HUES64 (cell line): ENCODE measurements around the gene ADGRB3.
"Not testable (repeated sequence)": the region's sequence is repeated elsewhere in the genome, so short reads cannot be mapped to it uniquely, and the experiment has no call there.

Source experiments
- H3K27ac ChIP-seq: 2 replicates; pipeline ENCODE4 v1.7.0; 2013; ENCODE audit warnings: low read depth, low read length, inconsistent platforms
- H3K27me3 ChIP-seq: 2 replicates; pipeline ENCODE4 v1.6.1; 2013; ENCODE audit warnings: mild to moderate bottlenecking, low read length; ENCODE audit not compliant: insufficient read depth
- H3K36me3 ChIP-seq: 2 replicates; pipeline ENCODE4 v1.6.1; 2013; ENCODE audit warnings: mild to moderate bottlenecking, low read length; ENCODE audit not compliant: insufficient read depth
- H3K4me1 ChIP-seq: 2 replicates; pipeline ENCODE4 v1.6.1; 2013; ENCODE audit warnings: mild to moderate bottlenecking, low read length, moderate library complexity; ENCODE audit not compliant: insufficient read depth
- H3K4me3 ChIP-seq: 2 replicates; pipeline ENCODE4 v1.5.1; 2013; ENCODE audit warnings: mild to moderate bottlenecking, low read length, moderate library complexity
- H3K9ac ChIP-seq: 2 replicates; pipeline ENCODE4 v1.6.1; 2013; ENCODE audit warnings: mild to moderate bottlenecking, low read depth, low read length
- H3K9me3 ChIP-seq: 2 replicates; pipeline ENCODE4 v1.6.1; 2013; ENCODE audit warnings: low read depth, low read length; ENCODE audit not compliant: insufficient read depth
- WGBS: fragments of 150-250, 120-280 bp; methylation state at CpG from one replicate; pipeline ENCODE4 v1.1.7; 2013; ENCODE audit warnings: missing lambda C conversion rate; 5-methylcytosine and 5-hydroxymethylcytosine counted together

Gene ADGRB3

GRCh38 chr6:68740828-68741500, 105.9 kb downstream of the ADGRB3 start:
- Histone ChIP-seq H3K36me3 (no peaks in the 10 kb centered on the region), H3K9me3 (no peaks in the 10 kb centered on the region), H3K9ac (no peak overlapping the region), H3K4me1 (peaks cover 10% of the 10 kb centered on the region; the same call in 1 of the 2 replicates), H3K27me3 (no peaks in the 10 kb centered on the region), H3K4me3 (no peak overlapping the region), H3K27ac (no peak overlapping the region)
- 98% methylated on average over 1 of the region's 2 CpGs for WGBS

GRCh38 chr6:68741501-68742386, 106.7 kb downstream of the ADGRB3 start:
- 99% methylated on average over 4 of the region's 5 CpGs for WGBS
- no peak overlapping the region for H3K27ac ChIP-seq
- no peak overlapping the region for H3K9ac ChIP-seq

GRCh38 chr6:68743099-68743498, 108.0 kb downstream of the ADGRB3 start:
- no peaks in the 10 kb centered on the region for H3K36me3 ChIP-seq
- H3K9me3 ChIP-seq, result no peaks in the 10 kb centered on the region
- H3K4me3 ChIP-seq, result no peak overlapping the region
- H3K4me1 ChIP-seq, result peaks cover 5% of the 10 kb centered on the region; the same call in 1 of the 2 replicates
- 80% methylated on average over 1 of the region's 1 CpG for WGBS
- H3K27me3 ChIP-seq, result no peaks in the 10 kb centered on the region
- no peak overlapping the region for H3K9ac ChIP-seq
- H3K27ac ChIP-seq, result no peak overlapping the region

More at GRCh38 chr6:68741501-68742386, 106.7 kb downstream of the ADGRB3 start:
- Histone ChIP-seq H3K9me3 (no peaks in the 10 kb centered on the region), H3K27me3 (no peaks in the 10 kb centered on the region), H3K36me3 (no peaks in the 10 kb centered on the region), H3K4me1 (peaks cover 10% of the 10 kb centered on the region; the same call in 1 of the 2 replicates), H3K4me3 (no peak overlapping the region)

- H3K4me3 ChIP-seq, H3K4me1 ChIP-seq, H3K9ac ChIP-seq, H3K36me3 ChIP-seq, H3K27ac ChIP-seq, H3K27me3 ChIP-seq, H3K9me3 ChIP-seq: not testable (repeated sequence)
- 100% methylated on average over 1 of the region's 1 CpG for WGBS
Measured at GRCh38 chr6:68744376-68744775, 109.3 kb downstream of the ADGRB3 start.

GRCh38 chr6:68746376-68746775, 111.3 kb downstream of the ADGRB3 start:
- no peaks in the 10 kb centered on the region for H3K27me3 ChIP-seq
- no peak overlapping the region for H3K27ac ChIP-seq
- no peak overlapping the region for H3K4me3 ChIP-seq
- WGBS, result no CpG with 5 or more reads among the region's 1 CpG
- no peaks in the 10 kb centered on the region for H3K4me1 ChIP-seq
- H3K9me3 ChIP-seq, result no peaks in the 10 kb centered on the region
- H3K36me3 ChIP-seq, result no peaks in the 10 kb centered on the region
- H3K9ac ChIP-seq, result no peak overlapping the region

- WGBS, result 100% methylated on average over 1 of the region's 1 CpG
- H3K9ac ChIP-seq, result no peak overlapping the region
- H3K4me1 ChIP-seq, result no peaks in the 10 kb centered on the region
- H3K27ac ChIP-seq, result no peak overlapping the region
- no peaks in the 10 kb centered on the region for H3K36me3 ChIP-seq
- H3K27me3 ChIP-seq, result no peaks in the 10 kb centered on the region
- no peak overlapping the region for H3K4me3 ChIP-seq
- H3K9me3 ChIP-seq, result no peaks in the 10 kb centered on the region
Measured at GRCh38 chr6:68747110-68747790, 112.2 kb downstream of the ADGRB3 start.

- not testable (repeated sequence) for H3K27me3 ChIP-seq, H3K4me3 ChIP-seq
- 96% methylated on average over 3 of the region's 3 CpGs for WGBS
Measured at GRCh38 chr6:68747832-68748231, 112.8 kb downstream of the ADGRB3 start.

GRCh38 chr6:68754681-68755213, 119.7 kb downstream of the ADGRB3 start:
- no peaks in the 10 kb centered on the region for H3K36me3 ChIP-seq
- no peaks in the 10 kb centered on the region for H3K27me3 ChIP-seq
- no peak overlapping the region for H3K4me3 ChIP-seq
- H3K27ac ChIP-seq, result no peak overlapping the region
- H3K9me3 ChIP-seq, result no peaks in the 10 kb centered on the region
- H3K9ac ChIP-seq, result no peak overlapping the region
- H3K4me1 ChIP-seq, result no peaks in the 10 kb centered on the region

More at GRCh38 chr6:68747832-68748231, 112.8 kb downstream of the ADGRB3 start:
- H3K36me3 ChIP-seq, H3K27ac ChIP-seq, H3K9ac ChIP-seq, H3K4me1 ChIP-seq, H3K9me3 ChIP-seq: not testable (repeated sequence)

GRCh38 chr6:68756454-68757375, 121.6 kb downstream of the ADGRB3 start:
- no peaks in the 10 kb centered on the region for H3K27me3 ChIP-seq
- no peak overlapping the region for H3K4me3 ChIP-seq
- no peaks in the 10 kb centered on the region for H3K4me1 ChIP-seq
- no peaks in the 10 kb centered on the region for H3K9me3 ChIP-seq
- H3K36me3 ChIP-seq, result no peaks in the 10 kb centered on the region
- 93% methylated on average over 4 of the region's 5 CpGs for WGBS
- no peak overlapping the region for H3K27ac ChIP-seq
- H3K9ac ChIP-seq, result no peak overlapping the region

GRCh38 chr6:68757821-68758220, 122.7 kb downstream of the ADGRB3 start:
- H3K9me3 ChIP-seq, result no peaks in the 10 kb centered on the region
- no peaks in the 10 kb centered on the region for H3K27me3 ChIP-seq
- H3K9ac ChIP-seq, result no peak overlapping the region
- no peaks in the 10 kb centered on the region for H3K36me3 ChIP-seq
- H3K4me3 ChIP-seq, result no peak overlapping the region
- whole genome bisulfite sequencing, result 94% methylated on average over 1 of the region's 1 CpG
- no peak overlapping the region for H3K27ac ChIP-seq
- no peaks in the 10 kb centered on the region for H3K4me1 ChIP-seq
